Osteoblast (primary cell): Measurements from ENCODE around the gene PIEZO2. TPM values are rescaled to one million over a fixed set of nuclear protein-coding genes. Genes with fewer than 3 reads are reported as not detected.

Experiments
- DNase-seq: peaks from one replicate; pipeline ENCODE4 v3.0.0; 2011; ENCODE audit warnings: low spot score, mixed read lengths; ENCODE audit not compliant: insufficient read length; ENCODE audit errors: missing footprints
- H2AFZ ChIP-seq: 2 replicates; pipeline ENCODE4 v1.6.0; 2011; ENCODE audit warnings: mild to moderate bottlenecking, low read length
- H3K27ac ChIP-seq: 2 replicates; pipeline ENCODE4 v1.5.1; 2011; ENCODE audit warnings: mild to moderate bottlenecking, low read depth, low read length, moderate library complexity
- H3K27me3 ChIP-seq: 2 replicates; pipeline ENCODE4 v1.6.0; 2012; ENCODE audit warnings: mild to moderate bottlenecking, control low read depth, inconsistent platforms, low read length, moderate library complexity; ENCODE audit not compliant: insufficient read depth
- H3K36me3 ChIP-seq: 2 replicates; pipeline ENCODE4 v1.5.1; 2011; ENCODE audit warnings: mild to moderate bottlenecking, low read length, control low read depth, moderate library complexity; ENCODE audit not compliant: insufficient read depth
- H3K4me1 ChIP-seq: 2 replicates; pipeline ENCODE4 v1.5.1; 2011; ENCODE audit warnings: mild to moderate bottlenecking, low read length, control low read depth, moderate library complexity; ENCODE audit not compliant: insufficient read depth
- H3K4me2 ChIP-seq: 2 replicates; pipeline ENCODE4 v1.6.0; 2011; ENCODE audit warnings: mild to moderate bottlenecking, low read length; ENCODE audit not compliant: insufficient read depth
- H3K4me3 ChIP-seq: fragments of 200-600 bp; sonication (generic); 3 replicates; pipeline ENCODE4 v1.5.1; 2012; ENCODE audit warnings: mild to moderate bottlenecking, low read length, inconsistent platforms; ENCODE audit not compliant: insufficient read depth
- H3K79me2 ChIP-seq: 2 replicates; pipeline ENCODE4 v1.6.0; 2012; ENCODE audit warnings: mild to moderate bottlenecking, low read length, control low read depth, inconsistent platforms; ENCODE audit not compliant: insufficient read depth
- H3K9me3 ChIP-seq: 2 replicates; pipeline ENCODE4 v1.5.1; 2011; ENCODE audit warnings: low read depth, low read length, control low read depth
- H4K20me1 ChIP-seq: 2 replicates; pipeline ENCODE4 v1.6.0; 2012; ENCODE audit warnings: mild to moderate bottlenecking, low read length, control low read depth; ENCODE audit not compliant: insufficient read depth
- total RNA-seq: library from RNA; depleted of rRNA; stranded (reverse); fragments of >200 nt; gene quantifications from 2 replicates; pipeline ENCODE4 v1.2.3, GENCODE V29; 2012
- TF ChIP-seq, protein P1 (sequence below): IDR thresholded peaks from 2 replicates; pipeline ENCODE4 v1.5.1; 2011; ENCODE audit warnings: mild to moderate bottlenecking, low read depth, low read length, moderate library complexity; ENCODE audit errors: extremely low read depth

PIEZO2 gene
- total RNA-seq, 1 donor, result 46.7 TPM

- DNase-seq, result no peak
- Histone ChIP-seq H3K9me3 (no peaks in the 10 kb centered on the region), H3K27ac (no peak overlapping the region), H4K20me1 (no peaks in the 10 kb centered on the region), H3K4me1 (no peaks in the 10 kb centered on the region), H3K27me3 (no peaks in the 10 kb centered on the region), H3K36me3 (no peaks in the 10 kb centered on the region), H3K4me3 (no peak overlapping the region), H3K4me2 (no peak overlapping the region), H3K79me2 (no peaks in the 10 kb centered on the region), H2AFZ (no peak overlapping the region)
- TF ChIP-seq, protein P1, sequence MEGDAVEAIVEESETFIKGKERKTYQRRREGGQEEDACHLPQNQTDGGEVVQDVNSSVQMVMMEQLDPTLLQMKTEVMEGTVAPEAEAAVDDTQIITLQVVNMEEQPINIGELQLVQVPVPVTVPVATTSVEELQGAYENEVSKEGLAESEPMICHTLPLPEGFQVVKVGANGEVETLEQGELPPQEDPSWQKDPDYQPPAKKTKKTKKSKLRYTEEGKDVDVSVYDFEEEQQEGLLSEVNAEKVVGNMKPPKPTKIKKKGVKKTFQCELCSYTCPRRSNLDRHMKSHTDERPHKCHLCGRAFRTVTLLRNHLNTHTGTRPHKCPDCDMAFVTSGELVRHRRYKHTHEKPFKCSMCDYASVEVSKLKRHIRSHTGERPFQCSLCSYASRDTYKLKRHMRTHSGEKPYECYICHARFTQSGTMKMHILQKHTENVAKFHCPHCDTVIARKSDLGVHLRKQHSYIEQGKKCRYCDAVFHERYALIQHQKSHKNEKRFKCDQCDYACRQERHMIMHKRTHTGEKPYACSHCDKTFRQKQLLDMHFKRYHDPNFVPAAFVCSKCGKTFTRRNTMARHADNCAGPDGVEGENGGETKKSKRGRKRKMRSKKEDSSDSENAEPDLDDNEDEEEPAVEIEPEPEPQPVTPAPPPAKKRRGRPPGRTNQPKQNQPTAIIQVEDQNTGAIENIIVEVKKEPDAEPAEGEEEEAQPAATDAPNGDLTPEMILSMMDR, result no peak
These were observed 151.5 kb downstream of the PIEZO2 start for GRCh38 chr18:10997885-10998284.

- Histone ChIP-seq H3K79me2 (no peaks in the 10 kb centered on the region), H4K20me1 (no peaks in the 10 kb centered on the region), H3K27ac (no peak overlapping the region), H3K4me2 (no peak overlapping the region), H3K4me3 (no peak overlapping the region), H3K27me3 (no peaks in the 10 kb centered on the region), H3K36me3 (no peaks in the 10 kb centered on the region), H3K4me1 (no peaks in the 10 kb centered on the region), H2AFZ (no peak overlapping the region), H3K9me3 (no peaks in the 10 kb centered on the region)
- TF ChIP-seq, protein P1, result no peak
- DNase-seq, result peak; percentile 15
These were observed 153.8 kb downstream of the PIEZO2 start for GRCh38 chr18:10995550-10995949.

GRCh38 chr18:10989486-10989885, 159.9 kb downstream of the PIEZO2 start:
- Histone ChIP-seq H3K27ac (no peak overlapping the region), H3K4me1 (no peaks in the 10 kb centered on the region), H2AFZ (no peak overlapping the region), H4K20me1 (no peaks in the 10 kb centered on the region), H3K79me2 (no peaks in the 10 kb centered on the region), H3K4me2 (no peak overlapping the region), H3K4me3 (no peak overlapping the region), H3K9me3 (no peaks in the 10 kb centered on the region), H3K36me3 (no peaks in the 10 kb centered on the region), H3K27me3 (no peaks in the 10 kb centered on the region)
- TF ChIP-seq, protein P1, result no peak
- no peak for DNase-seq

DNA sequence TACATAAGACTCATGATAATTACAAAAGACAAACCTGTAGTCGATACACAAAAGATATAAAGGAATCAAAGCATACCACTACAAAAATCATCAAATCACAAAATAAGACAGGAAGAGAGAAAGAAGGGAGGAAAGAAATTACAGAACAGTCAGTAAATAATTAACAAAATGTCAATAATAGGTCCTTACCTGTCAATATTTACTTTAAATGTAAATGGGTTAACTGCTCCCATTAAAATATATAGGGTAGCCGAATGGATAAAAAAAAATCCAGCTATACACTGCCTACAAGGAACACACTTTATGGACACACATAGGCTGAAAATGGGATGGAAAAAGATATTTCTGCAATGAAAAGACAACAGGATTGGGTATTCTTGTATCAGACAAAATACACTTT, 163.7 kb downstream of the PIEZO2 start:
- Histone ChIP-seq H2AFZ (no peak overlapping the region), H3K4me1 (no peaks in the 10 kb centered on the region), H3K4me3 (no peak overlapping the region), H3K9me3 (no peaks in the 10 kb centered on the region), H3K79me2 (no peaks in the 10 kb centered on the region), H3K4me2 (no peak overlapping the region), H3K27ac (no peak overlapping the region), H3K36me3 (no peaks in the 10 kb centered on the region), H4K20me1 (no peaks in the 10 kb centered on the region), H3K27me3 (no peaks in the 10 kb centered on the region)
- TF ChIP-seq, protein P1, result no peak
- no peak for DNase-seq
